Heart left ventricle (tissue), 16 donors: ENCODE data around the gene SPNS3. TPM values are rescaled to one million over a fixed set of nuclear protein-coding genes. Genes with fewer than 3 reads are reported as not detected.
A peak's percentile ranks its signal among the peaks of the same experiment; 100 is the strongest.

Experiments used
- ATAC-seq, 4 donors: fragments of 200-7000 bp; cut with Tn5 transposase; one replicate each; pipeline ENCODE4 v1.9.1; 2020 to 2022; ENCODE audit warnings: moderate library complexity in 4 of 4, mild to moderate bottlenecking in 3 of 4, moderate number of reproducible peaks in 1 of 4
- DNase-seq, 5 donors: peaks; one replicate each; pipeline ENCODE4 v3.0.0-alpha.2; 2020
- H3K27ac ChIP-seq, 12 donors: fragments of 200-600 bp; sonication (generic) in 4 of 12; one replicate each; pipeline versions ENCODE4 v1.5.0 to v1.8.0; 2016 to 2022; ENCODE audit warnings: mild to moderate bottlenecking in 2 of 12
- H3K27me3 ChIP-seq, 9 donors: fragments of 200-600 bp; sonication (generic) in 2 of 9; one replicate each; pipeline versions ENCODE4 v1.5.1 to v1.8.0; 2016 to 2022; ENCODE audit warnings: mild to moderate bottlenecking in 3 of 9
- H3K36me3 ChIP-seq, 9 donors: fragments of 200-600 bp; sonication (generic) in 2 of 9; one replicate each; pipeline versions ENCODE4 v1.5.0 to v1.8.0; 2018 to 2022; ENCODE audit warnings: mild to moderate bottlenecking in 2 of 9
- H3K4me1 ChIP-seq, 12 donors: fragments of 200-600 bp; sonication (generic) in 4 of 12; one replicate each; pipeline versions ENCODE4 v1.5.0 to v1.8.0; 2016 to 2022; ENCODE audit warnings: mild to moderate bottlenecking in 3 of 12
- H3K4me3 ChIP-seq, 12 donors: fragments of 200-600 bp; sonication (generic) in 4 of 12; one replicate each; pipeline versions ENCODE4 v1.5.0 to v1.8.0; 2017 to 2022; ENCODE audit warnings: mild to moderate bottlenecking in 9 of 12, moderate library complexity in 4 of 12
- H3K9me3 ChIP-seq, 12 donors: fragments of 200-600 bp; sonication (generic) in 4 of 12; one replicate each; pipeline versions ENCODE4 v1.5.0 to v1.8.0; 2016 to 2022; ENCODE audit warnings: mild to moderate bottlenecking in 1 of 12
- CTCF ChIP-seq, 12 donors: fragments of 200-600 bp; sonication (generic) in 4 of 12; IDR thresholded peaks; one replicate each; pipeline versions ENCODE4 v1.5.0 to v1.8.0; 2018 to 2022; ENCODE audit warnings: antibody characterized with exemption in 12 of 12, mild to moderate bottlenecking in 5 of 12
- POLR2A ChIP-seq, 2 donors: fragments of 450-650 bp; IDR thresholded peaks; one replicate each; pipeline ENCODE4 v1.6.1; 2017; ENCODE audit warnings: antibody characterized with exemption in 2 of 2, mild to moderate bottlenecking in 2 of 2, moderate library complexity in 2 of 2
- WGBS, 4 donors: extraction: QIAGEN DNeasy Blood & Tissue Kit in 2 of 4; methylation state at CpG; one replicate each; pipeline versions ENCODE4 v1.1.5 to v1.1.7; 2013 to 2018; 5-methylcytosine and 5-hydroxymethylcytosine counted together
- intact Hi-C, 10 donors: fragments of 100-400 bp; cut with DNase I; formaldehyde crosslinking; loops; one replicate each; pipeline versions ENCODE4 v1.11.1 to v1.14.2; 2022
- polyA plus RNA-seq, 2 donors: library from polyadenylated mRNA; stranded (reverse); fragments of 200-250 nt; gene quantifications; one replicate each; pipeline ENCODE4 v1.2.3, GENCODE V29; 2013
- total RNA-seq, 9 donors: library from RNA; depleted of rRNA in 2 of 9; stranded (reverse); fragments of >200 nt in 2 of 9; fragmentation: NEBNext Ultra II Directional in 3 of 9; extraction: Animal tissue kit (Norgen Biotek cat#: 25700) in 3 of 9; gene quantifications; one replicate each; pipeline versions ENCODE4 v1.1.0 to v1.2.4, GENCODE V29; 2016 to 2023
- donor health status: ischemic (EF 13 %, LVEDD 7.1; RV severe dilation, severe dysfunction).
- donor health status: healthy with polysubstance abuse.
- donor health status: DM: no; HTN: yes; CAD: no.
- donor health status: DM: no; HTN: no; CAD: no.
- donor health status: ischemic (EF 25% LVEDD 6.9; RV normal size, moderate dysfunction).
- donor health status: ischemic (EF 25% LVEDD 5.7; RV mildly dilated, moderate dysfunction).
- donor health status: healthy.
- donor health status: DM: yes; HTN: yes; CAD: no.
- donor health status: ischemic (EF 35%, LVEDD 5.7; RV mildly dilated, moderate dysfunction).
- donor health status: nonischemic (EF 11% LVEDD 7.7; RV severe dilation, severe dysfunction).
- donor health status: DM: yes; HTN: yes; CAD: no.
- donor health status: PGD.
- donor health status: ischemic (EF 29% LVEDD 5.4; RV normal size, mild dysfunction).
- donor health status: nonischemic (EF 23%, LVEDD 6.1; RV moderate dilation, normal function).

SPNS3 gene
- total and polyA plus RNA-seq, 11 donors: 0.23 to 1.9 (median 1.1) TPM; not detected in 3

DNA sequence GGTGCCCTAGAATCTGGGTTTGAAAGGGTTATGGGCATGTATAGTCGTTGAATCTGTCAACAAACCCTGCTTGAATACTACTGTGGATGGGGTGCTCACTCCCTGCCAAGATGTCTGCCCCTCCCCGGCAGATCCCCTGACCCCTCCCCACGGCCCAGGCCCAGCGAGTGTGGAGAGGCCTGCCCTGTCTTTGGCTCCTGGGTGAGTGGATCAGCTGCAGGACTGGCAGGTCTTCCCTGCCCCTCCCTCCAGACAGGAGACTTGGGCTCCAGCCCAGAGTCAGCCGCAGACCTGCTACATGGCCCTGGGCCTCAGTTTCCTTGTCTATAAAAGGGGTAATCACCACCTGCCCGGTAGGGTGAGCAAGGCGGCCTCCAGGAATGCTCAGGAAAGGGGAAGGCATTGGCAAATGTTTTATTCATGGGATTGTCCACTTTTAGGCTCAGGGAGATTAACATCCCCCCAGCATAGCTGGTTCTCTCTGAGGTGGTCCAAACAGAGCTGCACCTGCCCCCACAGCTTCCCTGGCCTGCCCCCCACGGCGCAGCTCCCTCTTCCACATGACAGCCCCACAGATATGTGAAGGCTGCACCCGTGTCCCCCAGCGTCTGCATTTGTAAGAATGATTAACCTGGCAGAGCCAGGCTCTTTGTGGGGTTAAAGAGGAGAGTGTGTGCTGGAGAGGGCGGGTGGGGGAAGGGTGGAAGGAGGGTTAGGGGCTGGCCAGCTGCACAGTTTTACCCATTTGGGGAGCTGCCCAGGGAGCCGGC is 46.4 kb downstream of the SPNS3 start:
- intact Hi-C loops: loop anchor here in 1 of 10 donors (5.0 kb wide), 1 partner anchor 43 kb away; no protein-coding TSS in a partner anchor
- 64 to 78% (median 75%) methylated on average over 11 to 13 of the region's 13 CpGs for WGBS, 4 donors
- ATAC-seq: no peak
- Histone ChIP-seq H3K4me1 (peaks cover 0 to 29% (median 16%) of the 10 kb centered on the region in 12 donors), H3K27me3 (no peaks in the 10 kb centered on the region), H3K36me3 (no peaks in the 10 kb centered on the region), H3K9me3 (no peaks in the 10 kb centered on the region), H3K27ac (peak overlapping the region in 1 of 12 donors; percentile 10), H3K4me3 (no peak overlapping the region)
- DNase-seq: no peak
- TF ChIP-seq POLR2A (IDR thresholded peaks at IDR 0.05) (no peak), CTCF (IDR thresholded peaks at IDR 0.05) (no peak)

GRCh38 chr17:4480929-4481898 is 47.5 kb downstream of the SPNS3 start:
- peak in 1 of 5 donors; percentile 35 for DNase-seq
- ATAC-seq: peak in 2 of 4 donors; percentile 27 to 30

DNA sequence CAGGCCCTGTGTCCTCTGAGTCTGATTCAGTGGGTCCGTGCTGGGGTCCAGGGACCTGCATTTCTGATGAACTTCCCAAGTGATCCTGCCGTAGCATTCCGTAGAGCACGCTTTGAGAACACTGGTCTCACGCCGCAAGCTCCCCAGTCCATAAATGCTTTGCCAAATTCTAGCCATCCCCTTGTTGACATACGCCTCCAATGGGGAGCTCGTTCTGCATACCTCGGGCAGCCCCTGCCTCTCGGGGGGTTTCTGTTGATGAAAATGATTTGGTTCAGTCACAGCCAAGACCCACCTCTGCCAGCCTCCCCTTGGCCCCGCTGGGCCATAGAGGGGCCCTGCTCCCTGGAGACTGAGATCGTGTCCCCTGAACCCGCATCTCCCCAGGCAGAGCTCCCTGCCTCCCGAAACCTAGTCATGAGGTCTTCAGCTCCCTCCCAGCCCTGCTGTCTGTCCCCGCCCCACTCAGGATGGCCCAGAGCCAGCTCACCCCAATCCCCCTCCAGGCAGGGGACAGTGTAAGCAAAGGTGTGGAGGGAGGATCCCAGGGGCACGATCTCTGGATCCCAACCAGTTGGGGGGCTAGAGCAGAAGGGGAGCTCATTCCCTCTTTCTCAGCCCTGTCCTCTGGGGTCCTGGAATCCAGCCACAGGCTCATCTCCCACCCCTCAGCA is 48.7 kb downstream of the SPNS3 start:
- TF ChIP-seq POLR2A (IDR thresholded peaks at IDR 0.05) (no peak), CTCF (IDR thresholded peaks at IDR 0.05) (no peak)
- Histone ChIP-seq H3K4me1 (peaks cover 0 to 32% (median 8%) of the 10 kb centered on the region in 12 donors), H3K4me3 (no peak overlapping the region), H3K27me3 (no peaks in the 10 kb centered on the region), H3K27ac (no peak overlapping the region), H3K9me3 (no peaks in the 10 kb centered on the region), H3K36me3 (no peaks in the 10 kb centered on the region)
- ATAC-seq: no peak
- 87 to 93% (median 91%) methylated on average over 14 to 16 of the region's 16 CpGs for WGBS, 4 donors
- intact Hi-C loops: no loop called here
- DNase-seq: no peak

More at GRCh38 chr17:4480929-4481898, 47.5 kb downstream of the SPNS3 start:
- Histone ChIP-seq H3K27me3 (no peaks in the 10 kb centered on the region), H3K36me3 (no peaks in the 10 kb centered on the region), H3K27ac (peak overlapping the region in 4 of 12 donors; percentile 10 to 38 (median 20)), H3K4me3 (no peak overlapping the region), H3K4me1 (peaks cover 0 to 26% (median 9%) of the 10 kb centered on the region in 12 donors), H3K9me3 (no peaks in the 10 kb centered on the region)
- intact Hi-C loops: no loop called here
- TF ChIP-seq POLR2A (IDR thresholded peaks at IDR 0.05): no peak
- no peak for TF ChIP-seq CTCF (IDR thresholded peaks at IDR 0.05)
- 39 to 52% (median 42%) methylated on average over 12 to 14 of the region's 14 CpGs for WGBS, 4 donors
